Measurements from ENCODE around the gene HSD17B4. TPM values are rescaled to one million over a fixed set of nuclear protein-coding genes. Genes with fewer than 3 reads are reported as not detected.

The HSD17B4 gene
- total and polyA plus RNA-seq, 3 experiments from 2014 or later = 51.7 to 84.6 (median 59.1) TPM

GRCh38 chr5:119537704-119538103 is 85.4 kb downstream of the HSD17B4 start:
- H3K9me3 ChIP-seq (ENCODE audit: low read length) = no peaks in the 10 kb centered on the region
- no peaks in the 10 kb centered on the region for H3K9me3 Mint-ChIP-seq
- ChIA-PET POLR2A (no interaction called here), CTCF (no interaction called here)
- no peak overlapping the region for H3K27ac Mint-ChIP-seq
- H3K4me1 ChIP-seq (ENCODE audit: insufficient read depth, low read length) = no peaks in the 10 kb centered on the region
- no peaks in the 10 kb centered on the region for H3K27me3 Mint-ChIP-seq
- H3K4me3 Mint-ChIP-seq = no peak overlapping the region
- no peak overlapping the region for H3K4me3 ChIP-seq (ENCODE audit: low read length)
- no peaks in the 10 kb centered on the region for H3K4me1 Mint-ChIP-seq
- no peaks in the 10 kb centered on the region for H3K27me3 ChIP-seq (ENCODE audit: insufficient read depth, low read length, poor library complexity, severe bottlenecking)
- peaks cover 3% of the 10 kb centered on the region for H3K36me3 ChIP-seq (ENCODE audit: insufficient read depth, low read length)
- H3K36me3 Mint-ChIP-seq = peaks cover 31 to 68% (median 41%) of the 10 kb centered on the region in 3 donors
- no peak for DNase-seq
- no peak overlapping the region for H3K27ac ChIP-seq (ENCODE audit: low read depth, low read length)

GRCh38 chr5:119541716-119542115 is 89.4 kb downstream of the HSD17B4 start:
- Histone ChIP-seq H3K27me3 (ENCODE audit: insufficient read depth, low read length, poor library complexity, severe bottlenecking) (no peaks in the 10 kb centered on the region), H3K9me3 (ENCODE audit: low read length) (no peaks in the 10 kb centered on the region), H3K4me3 (ENCODE audit: low read length) (no peak overlapping the region), H3K27ac (ENCODE audit: low read depth, low read length) (no peak overlapping the region), H3K36me3 (ENCODE audit: insufficient read depth, low read length) (peaks cover 3% of the 10 kb centered on the region), H3K4me1 (ENCODE audit: insufficient read depth, low read length) (no peaks in the 10 kb centered on the region)
- no peaks in the 10 kb centered on the region for H3K4me1 Mint-ChIP-seq
- CTCF ChIA-PET = no interaction called here
- H3K4me3 Mint-ChIP-seq = no peak overlapping the region
- H3K36me3 Mint-ChIP-seq = peaks cover 26 to 52% (median 27%) of the 10 kb centered on the region in 3 donors
- H3K9me3 Mint-ChIP-seq = no peaks in the 10 kb centered on the region
- DNase-seq = no peak
- peak overlapping the region in 1 of 8 donors; percentile 41 for H3K27ac Mint-ChIP-seq
- POLR2A ChIA-PET = no interaction called here
- H3K27me3 Mint-ChIP-seq = no peaks in the 10 kb centered on the region

GRCh38 chr5:119551819-119552218 is 99.5 kb downstream of the HSD17B4 start:
- Histone ChIP-seq H3K4me1 (ENCODE audit: insufficient read depth, low read length) (no peaks in the 10 kb centered on the region), H3K27me3 (ENCODE audit: insufficient read depth, low read length, poor library complexity, severe bottlenecking) (no peaks in the 10 kb centered on the region), H3K36me3 (ENCODE audit: insufficient read depth, low read length) (no peaks in the 10 kb centered on the region), H3K27ac (ENCODE audit: low read depth, low read length) (no peak overlapping the region), H3K4me3 (ENCODE audit: low read length) (no peak overlapping the region), H3K9me3 (ENCODE audit: low read length) (no peaks in the 10 kb centered on the region)
- Mint-ChIP-seq H3K27me3 (peaks cover 1 to 3% of the 10 kb centered on the region in 2 donors), H3K36me3 (peaks cover 1 to 43% (median 8%) of the 10 kb centered on the region in 3 donors), H3K4me3 (no peak overlapping the region), H3K27ac (no peak overlapping the region), H3K4me1 (no peaks in the 10 kb centered on the region), H3K9me3 (peaks cover 2 to 14% (median 7%) of the 10 kb centered on the region in 5 donors)
- DNase-seq = no peak
- CTCF ChIA-PET = no interaction called here
- POLR2A ChIA-PET = no interaction called here

- DNase-seq = no peak
- peaks cover 4 to 61% (median 6%) of the 10 kb centered on the region in 3 donors for H3K36me3 Mint-ChIP-seq
- H3K27ac ChIP-seq (ENCODE audit: low read depth, low read length) = no peak overlapping the region
- H3K9me3 Mint-ChIP-seq = peaks cover 14 to 33% (median 30%) of the 10 kb centered on the region in 5 donors
- H3K27me3 Mint-ChIP-seq = peaks cover 4 to 9% of the 10 kb centered on the region in 2 donors
- no peaks in the 10 kb centered on the region for H3K4me1 Mint-ChIP-seq
- no peak overlapping the region for H3K4me3 Mint-ChIP-seq
- no peak overlapping the region for H3K4me3 ChIP-seq (ENCODE audit: low read length)
- H3K27me3 ChIP-seq (ENCODE audit: insufficient read depth, low read length, poor library complexity, severe bottlenecking) = no peaks in the 10 kb centered on the region
- no peaks in the 10 kb centered on the region for H3K36me3 ChIP-seq (ENCODE audit: insufficient read depth, low read length)
- no peaks in the 10 kb centered on the region for H3K9me3 ChIP-seq (ENCODE audit: low read length)
- no peak overlapping the region for H3K27ac Mint-ChIP-seq
- POLR2A ChIA-PET = no interaction called here
- H3K4me1 ChIP-seq (ENCODE audit: insufficient read depth, low read length) = no peaks in the 10 kb centered on the region
- CTCF ChIA-PET = no interaction called here
Measured at GRCh38 chr5:119554597-119554996, 102.3 kb downstream of the HSD17B4 start.

- H3K27ac ChIP-seq (ENCODE audit: low read depth, low read length) = no peak overlapping the region
- CTCF ChIA-PET = no interaction called here
- H3K4me1 ChIP-seq (ENCODE audit: insufficient read depth, low read length) = no peaks in the 10 kb centered on the region
- Mint-ChIP-seq H3K4me3 (no peak overlapping the region), H3K9me3 (peaks cover 0 to 3% (median 0%) of the 10 kb centered on the region in 5 donors), H3K27ac (no peak overlapping the region), H3K27me3 (peaks cover 9 to 23% of the 10 kb centered on the region in 2 donors), H3K4me1 (no peaks in the 10 kb centered on the region), H3K36me3 (no peaks in the 10 kb centered on the region)
- no peaks in the 10 kb centered on the region for H3K36me3 ChIP-seq (ENCODE audit: insufficient read depth, low read length)
- H3K4me3 ChIP-seq (ENCODE audit: low read length) = no peak overlapping the region
- no peak for DNase-seq
- POLR2A ChIA-PET = no interaction called here
- no peaks in the 10 kb centered on the region for H3K9me3 ChIP-seq (ENCODE audit: low read length)
- H3K27me3 ChIP-seq (ENCODE audit: insufficient read depth, low read length, poor library complexity, severe bottlenecking) = no peaks in the 10 kb centered on the region
Measured at GRCh38 chr5:119570910-119571309, 118.6 kb downstream of the HSD17B4 start.

- no peak for DNase-seq
- no peak overlapping the region for H3K4me3 ChIP-seq (ENCODE audit: low read length)
- H3K4me1 Mint-ChIP-seq = no peaks in the 10 kb centered on the region
- H3K9me3 Mint-ChIP-seq = peaks cover 0 to 2% (median 0%) of the 10 kb centered on the region in 5 donors
- H3K4me3 Mint-ChIP-seq = no peak overlapping the region
- CTCF ChIA-PET = no interaction called here
- H3K27ac ChIP-seq (ENCODE audit: low read depth, low read length) = no peak overlapping the region
- H3K27me3 ChIP-seq (ENCODE audit: insufficient read depth, low read length, poor library complexity, severe bottlenecking) = no peaks in the 10 kb centered on the region
- H3K9me3 ChIP-seq (ENCODE audit: low read length) = no peaks in the 10 kb centered on the region
- POLR2A ChIA-PET = no interaction called here
- peak overlapping the region in 1 of 8 donors; percentile 66 for H3K27ac Mint-ChIP-seq
- no peaks in the 10 kb centered on the region for H3K36me3 ChIP-seq (ENCODE audit: insufficient read depth, low read length)
- H3K36me3 Mint-ChIP-seq = no peaks in the 10 kb centered on the region
- peaks cover 2 to 10% of the 10 kb centered on the region in 2 donors for H3K27me3 Mint-ChIP-seq
- no peaks in the 10 kb centered on the region for H3K4me1 ChIP-seq (ENCODE audit: insufficient read depth, low read length)
Measured at GRCh38 chr5:119578937-119579336, 126.6 kb downstream of the HSD17B4 start.

GRCh38 chr5:119582987-119583386 is 130.7 kb downstream of the HSD17B4 start:
- no peak overlapping the region for H3K27ac ChIP-seq (ENCODE audit: low read depth, low read length)
- H3K9me3 ChIP-seq (ENCODE audit: low read length) = no peaks in the 10 kb centered on the region
- no peaks in the 10 kb centered on the region for H3K36me3 ChIP-seq (ENCODE audit: insufficient read depth, low read length)
- no peak overlapping the region for H3K4me3 ChIP-seq (ENCODE audit: low read length)
- ChIA-PET POLR2A (no interaction called here), CTCF (no interaction called here)
- DNase-seq = no peak
- no peaks in the 10 kb centered on the region for H3K27me3 ChIP-seq (ENCODE audit: insufficient read depth, low read length, poor library complexity, severe bottlenecking)
- Mint-ChIP-seq H3K4me1 (no peaks in the 10 kb centered on the region), H3K27me3 (peaks cover 2 to 23% of the 10 kb centered on the region in 2 donors), H3K9me3 (peaks cover 0 to 4% (median 0%) of the 10 kb centered on the region in 5 donors), H3K4me3 (no peak overlapping the region), H3K27ac (no peak overlapping the region), H3K36me3 (no peaks in the 10 kb centered on the region)
- H3K4me1 ChIP-seq (ENCODE audit: insufficient read depth, low read length) = no peaks in the 10 kb centered on the region

- Mint-ChIP-seq H3K4me1 (no peaks in the 10 kb centered on the region), H3K4me3 (no peak overlapping the region), H3K27me3 (peaks cover 2 to 26% of the 10 kb centered on the region in 2 donors), H3K9me3 (peaks cover 0 to 4% (median 0%) of the 10 kb centered on the region in 5 donors), H3K36me3 (no peaks in the 10 kb centered on the region), H3K27ac (no peak overlapping the region)
- H3K27me3 ChIP-seq (ENCODE audit: insufficient read depth, low read length, poor library complexity, severe bottlenecking) = no peaks in the 10 kb centered on the region
- no peaks in the 10 kb centered on the region for H3K4me1 ChIP-seq (ENCODE audit: insufficient read depth, low read length)
- H3K9me3 ChIP-seq (ENCODE audit: low read length) = no peaks in the 10 kb centered on the region
- H3K36me3 ChIP-seq (ENCODE audit: insufficient read depth, low read length) = no peaks in the 10 kb centered on the region
- DNase-seq = no peak
- CTCF ChIA-PET = no interaction called here
- H3K4me3 ChIP-seq (ENCODE audit: low read length) = no peak overlapping the region
- no peak overlapping the region for H3K27ac ChIP-seq (ENCODE audit: low read depth, low read length)
- POLR2A ChIA-PET = no interaction called here
Measured at GRCh38 chr5:119583684-119584083, 131.4 kb downstream of the HSD17B4 start.

Measured in CD8-positive, alpha-beta memory T cell (primary cell).